Endothelial cell of umbilical vein (primary cell): Measurements from ENCODE around the gene TRIM65. TPM values are rescaled to one million over a fixed set of nuclear protein-coding genes. Genes with fewer than 3 reads are reported as not detected.
"Not testable (repeated sequence)": the region's sequence is repeated elsewhere in the genome, so short reads cannot be mapped to it uniquely, and the experiment has no call there.

ENCODE experiments used
- BruUV-seq: library from RNA; stranded (reverse); fragments of 400-500 nt; replicated peaks from 2 replicates; lab custom pipeline; 2021; lab: Mats Ljungman, UMichigan
- CTCF ChIA-PET: fragments of 300-600, 350-600 bp; sonication (Branson Sonifier 250); formaldehyde crosslinking; loops from one replicate; lab custom pipeline; 2021; ENCODE audit warnings: antibody characterized with exemption, inconsistent platforms; lab: Charles Lee
- POLR2A ChIA-PET: fragments of 300-600, 350-600 bp; sonication (Branson Sonifier 250); formaldehyde crosslinking; loops from one replicate; lab custom pipeline; 2021; ENCODE audit warnings: antibody characterized with exemption, inconsistent platforms; lab: Charles Lee
- DNase-seq: peaks from one replicate; pipeline ENCODE4 v3.0.0-alpha.2; 2011; ENCODE audit warnings: low read depth, low spot score
- FAIRE-seq: peaks from 2 replicates; lab custom pipeline; 2011; peaks lifted over from hg19 to GRCh38; lab: Jason Lieb, UNC
- H2AFZ ChIP-seq: 2 replicates; pipeline ENCODE4 v1.6.0; 2012; ENCODE audit warnings: low read depth, low read length, control low read depth, inconsistent platforms
- H3K27ac ChIP-seq: 2 replicates; pipeline ENCODE4 v1.5.1; 2011; ENCODE audit warnings: low read depth, mild to moderate bottlenecking, control low read depth, low read length, moderate library complexity; ENCODE audit not compliant: insufficient read depth
- H3K27me3 ChIP-seq, 2 experiments: 2 replicates each; pipeline versions ENCODE4 v1.6.0 to v1.6.1; 2011; ENCODE audit warnings: low read length in 2 of 2, mixed read lengths in 1 of 2; ENCODE audit not compliant: control insufficient read depth in 2 of 2, insufficient read depth in 2 of 2
- H3K36me3 ChIP-seq, 2 experiments: 2 replicates in 1 of 2; 3 replicates in 1 of 2; pipeline ENCODE4 v1.5.1; 2011; ENCODE audit warnings: low read length in 2 of 2, mild to moderate bottlenecking in 1 of 2, moderate library complexity in 1 of 2; ENCODE audit not compliant: control insufficient read depth in 2 of 2, insufficient read depth in 2 of 2; ENCODE audit errors: extremely low read depth in 1 of 2
- H3K4me1 ChIP-seq: 3 replicates; pipeline ENCODE4 v1.5.1; 2011; ENCODE audit warnings: mild to moderate bottlenecking, low read length; ENCODE audit not compliant: control insufficient read depth, insufficient read depth; ENCODE audit errors: extremely low read depth
- H3K4me2 ChIP-seq: 2 replicates; pipeline ENCODE4 v1.6.1; 2011; ENCODE audit warnings: low read length, control low read depth, mixed read lengths; ENCODE audit not compliant: insufficient read depth
- H3K4me3 ChIP-seq, 3 experiments: fragments of 200-600 bp in 1 of 3; sonication (generic), shearing (Covaris generic) in 1 of 3; replicated peaks in 1 of 3; 2 replicates each; pipeline ENCODE4 v1.5.1; 2011 to 2016; ENCODE audit warnings: control low read depth in 3 of 3, low read length in 3 of 3, mild to moderate bottlenecking in 2 of 3, inconsistent platforms in 1 of 3, low read depth in 1 of 3, moderate library complexity in 1 of 3; ENCODE audit not compliant: insufficient read depth in 1 of 3
- H3K79me2 ChIP-seq: 2 replicates; pipeline ENCODE4 v1.6.0; 2012; ENCODE audit warnings: low read length, inconsistent platforms; ENCODE audit not compliant: control insufficient read depth, insufficient read depth
- H3K9ac ChIP-seq: replicated peaks from 2 replicates; pipeline ENCODE3; 2011; ENCODE audit warnings: low read length, control low read depth; ENCODE audit not compliant: insufficient read depth; ENCODE audit errors: extremely low read depth
- H3K9me1 ChIP-seq: replicated peaks from 3 replicates; pipeline ENCODE4 v1.6.0; 2011; ENCODE audit warnings: mild to moderate bottlenecking, low read length; ENCODE audit not compliant: control insufficient read depth, insufficient read depth; ENCODE audit errors: extremely low read depth
- H3K9me3 ChIP-seq: replicated peaks from 2 replicates; pipeline ENCODE4 v1.5.1; 2012; ENCODE audit warnings: low read length, inconsistent platforms; ENCODE audit not compliant: control insufficient read depth, insufficient read depth
- H4K20me1 ChIP-seq: replicated peaks from 2 replicates; pipeline ENCODE3; 2011; ENCODE audit warnings: mild to moderate bottlenecking, low read length; ENCODE audit not compliant: control insufficient read depth, insufficient read depth; ENCODE audit errors: extremely low read depth
- EZH2 ChIP-seq: IDR thresholded peaks from 2 replicates; pipeline ENCODE4 v1.6.1; 2012; ENCODE audit warnings: borderline replicate concordance, low read depth, mild to moderate bottlenecking, moderate library complexity, low read length, inconsistent platforms; ENCODE audit not compliant: severe bottlenecking
- FOS ChIP-seq: IDR thresholded peaks from 2 replicates; pipeline ENCODE4 v1.6.1; 2011; ENCODE audit warnings: mild to moderate bottlenecking, low read length, moderate library complexity, borderline replicate concordance; ENCODE audit not compliant: insufficient read depth
- GATA2 ChIP-seq: IDR thresholded peaks from 2 replicates; pipeline ENCODE4 v1.7.0; 2011; ENCODE audit warnings: low read depth, mild to moderate bottlenecking, moderate library complexity, mixed read lengths, low read length; ENCODE audit not compliant: insufficient read length, insufficient read depth
- JUN ChIP-seq: IDR thresholded peaks from 2 replicates; pipeline ENCODE4 v1.6.1; 2011; ENCODE audit warnings: borderline replicate concordance, low read depth; ENCODE audit not compliant: insufficient read length, insufficient read depth
- MYC ChIP-seq: IDR thresholded peaks from one replicate; pipeline ENCODE4 v1.6.1; 2011; ENCODE audit warnings: mild to moderate bottlenecking, low read depth, low read length
- POLR2A ChIP-seq: IDR thresholded peaks from 2 replicates; pipeline ENCODE4 v1.6.1; 2012; ENCODE audit warnings: low read depth, mild to moderate bottlenecking, control low read depth, low read length
- POLR2AphosphoS5 ChIP-seq: IDR thresholded peaks from 2 replicates; pipeline ENCODE4 v1.6.1; 2012; ENCODE audit warnings: low read depth, mild to moderate bottlenecking, control low read depth, low read length, moderate library complexity; ENCODE audit not compliant: insufficient read depth
- dilution Hi-C: fragments of 300-500 bp; cut with MboI; formaldehyde crosslinking; loops from one replicate; pipeline ENCODE4 v1.15.0; 2019; ENCODE audit warnings: low sequenced_read_pairs; ENCODE audit not compliant: extremely low pct_ligation_motif_present
- intact Hi-C: fragments of 100-400 bp; cut with micrococcal nuclease; formaldehyde crosslinking; loops from one replicate; pipeline ENCODE4 v1.10.0; 2022
- polyA plus RNA-seq, 4 experiments: library from polyadenylated mRNA; depleted of rRNA in 3 of 4; stranded (reverse) in 3 of 4; unstranded in 1 of 4; fragments of >200 nt; gene quantifications; 2 replicates each; pipeline versions ENCODE4 v1.2.1 to v1.2.3, GENCODE V29; 2011 to 2012; ENCODE audit warnings: missing spikeins in 1 of 4
- total RNA-seq: library from RNA; stranded (reverse); gene quantifications from 2 replicates; pipeline ENCODE4 v1.2.3, GENCODE V29; 2021
- TF ChIP-seq, protein P1 (sequence below): IDR thresholded peaks from 2 replicates; pipeline ENCODE4 v1.6.1; 2011; ENCODE audit not compliant: insufficient read depth, insufficient read length
- TF ChIP-seq, protein P2 (sequence below), 2 donors: IDR thresholded peaks; 1 replicate in 1 of 2; 2 replicates in 1 of 2; pipeline ENCODE4 v1.5.1; 2011; ENCODE audit warnings: low read length in 2 of 2, mild to moderate bottlenecking in 2 of 2, moderate library complexity in 2 of 2, control low read depth in 1 of 2, inconsistent platforms in 1 of 2, low read depth in 1 of 2; ENCODE audit not compliant: insufficient read depth in 1 of 2; ENCODE audit errors: extremely low read depth in 1 of 2

TRIM65 gene
- total and polyA plus RNA-seq, 2 donors (not counting 3 experiments of a cell fraction or from before 2014, with no cell fraction given): 19.3 to 33.5 TPM

DNA sequence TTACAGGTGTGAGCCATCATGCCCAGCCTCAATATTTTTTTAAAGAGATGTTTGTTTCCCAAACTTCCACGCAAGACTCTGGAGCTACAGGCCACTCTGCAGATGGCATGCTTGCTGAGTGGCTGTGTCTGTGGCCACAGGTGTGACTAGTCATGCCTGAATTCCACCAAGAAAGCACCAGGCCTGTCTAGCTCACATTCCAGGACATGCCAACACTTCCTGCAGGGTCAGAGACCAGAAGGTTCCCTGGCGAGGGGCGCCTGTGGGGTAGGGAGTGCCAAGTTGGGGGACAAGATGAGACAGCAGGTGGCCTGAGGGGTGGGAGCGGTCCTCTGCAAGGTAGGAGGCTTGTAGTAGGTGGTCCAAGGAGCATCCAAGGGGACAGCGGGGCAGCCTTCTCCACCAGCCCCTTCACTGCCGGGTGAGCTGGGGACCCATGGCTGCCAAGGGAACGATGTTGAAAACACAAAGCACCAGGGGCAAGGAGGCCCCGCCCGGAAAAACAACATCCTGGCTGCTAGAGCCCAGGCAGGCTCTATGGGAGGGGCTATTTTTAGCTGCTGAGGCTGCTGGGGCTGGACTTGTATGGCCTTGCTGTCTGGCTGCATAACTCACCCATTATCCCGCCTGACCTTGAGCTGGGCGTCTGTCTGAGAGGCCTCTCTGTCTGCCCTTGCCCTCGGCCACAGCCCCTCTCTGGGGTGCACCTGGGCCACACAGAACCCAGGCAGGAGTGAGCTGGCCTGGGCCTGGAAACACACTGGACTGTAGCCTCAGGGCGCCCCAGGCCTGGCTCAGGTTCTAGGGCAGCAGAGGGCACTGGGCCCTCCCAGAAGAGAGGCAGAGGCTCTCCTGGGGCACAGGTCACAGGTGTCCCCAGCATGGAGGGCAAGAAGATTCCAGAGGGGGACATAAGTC lies 24.1 kb downstream of the TRIM65 start:
- H3K4me2 ChIP-seq: peak overlapping the region; percentile 29
- H2AFZ ChIP-seq: peak overlapping the region; percentile 32
- peak overlapping the region; percentile 95 for H3K27ac ChIP-seq
- peaks cover 6% of the 10 kb centered on the region for H3K79me2 ChIP-seq
- H4K20me1 ChIP-seq: no peaks in the 10 kb centered on the region
- no peaks in the 10 kb centered on the region for H3K9me1 ChIP-seq
- no peaks in the 10 kb centered on the region for H3K27me3 ChIP-seq
- H3K9me3 ChIP-seq: no peaks in the 10 kb centered on the region
- H3K36me3 ChIP-seq: peaks cover 3 to 18% of the 10 kb centered on the region in 2 experiments
- CTCF ChIA-PET: interaction anchor here (0.5 to 10.3 kb wide), 9 partner anchors 15 to 386 kb away, joined by 3 to 241 read pairs (median 6); partner anchors contain the start of genes TRIM65, UNC13D and WBP2
- BruUV-seq: no TSS peak
- FAIRE-seq (peak; percentile 100), DNase-seq (peak; percentile 95)
- H3K4me1 ChIP-seq: peaks cover 43% of the 10 kb centered on the region
- dilution Hi-C loops (no loop called here), intact Hi-C loops (loop anchor here (1.0 kb wide), 3 partner anchors 17 to 88 kb away; partner anchors contain the start of genes UNK and WBP2)
- peak; percentile 63 for TF ChIP-seq POLR2A
- TF ChIP-seq GATA2: no peak
- no peak for TF ChIP-seq FOS
- TF ChIP-seq, protein P1, sequence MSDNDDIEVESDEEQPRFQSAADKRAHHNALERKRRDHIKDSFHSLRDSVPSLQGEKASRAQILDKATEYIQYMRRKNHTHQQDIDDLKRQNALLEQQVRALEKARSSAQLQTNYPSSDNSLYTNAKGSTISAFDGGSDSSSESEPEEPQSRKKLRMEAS: no peak
- no peak for TF ChIP-seq MYC
- TF ChIP-seq, protein P2, sequence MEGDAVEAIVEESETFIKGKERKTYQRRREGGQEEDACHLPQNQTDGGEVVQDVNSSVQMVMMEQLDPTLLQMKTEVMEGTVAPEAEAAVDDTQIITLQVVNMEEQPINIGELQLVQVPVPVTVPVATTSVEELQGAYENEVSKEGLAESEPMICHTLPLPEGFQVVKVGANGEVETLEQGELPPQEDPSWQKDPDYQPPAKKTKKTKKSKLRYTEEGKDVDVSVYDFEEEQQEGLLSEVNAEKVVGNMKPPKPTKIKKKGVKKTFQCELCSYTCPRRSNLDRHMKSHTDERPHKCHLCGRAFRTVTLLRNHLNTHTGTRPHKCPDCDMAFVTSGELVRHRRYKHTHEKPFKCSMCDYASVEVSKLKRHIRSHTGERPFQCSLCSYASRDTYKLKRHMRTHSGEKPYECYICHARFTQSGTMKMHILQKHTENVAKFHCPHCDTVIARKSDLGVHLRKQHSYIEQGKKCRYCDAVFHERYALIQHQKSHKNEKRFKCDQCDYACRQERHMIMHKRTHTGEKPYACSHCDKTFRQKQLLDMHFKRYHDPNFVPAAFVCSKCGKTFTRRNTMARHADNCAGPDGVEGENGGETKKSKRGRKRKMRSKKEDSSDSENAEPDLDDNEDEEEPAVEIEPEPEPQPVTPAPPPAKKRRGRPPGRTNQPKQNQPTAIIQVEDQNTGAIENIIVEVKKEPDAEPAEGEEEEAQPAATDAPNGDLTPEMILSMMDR (IDR thresholded peaks at IDR 0.05; ENCODE audit: extremely low read depth in 1 of 2, insufficient read depth in 1 of 2, low read depth in 1 of 2, low read length in 2 of 2): no peak
- no peak for TF ChIP-seq JUN
- no peak for TF ChIP-seq EZH2
- TF ChIP-seq POLR2AphosphoS5: peak; percentile 50
- peak overlapping the region; percentile 77 for H3K9ac ChIP-seq
- POLR2A ChIA-PET: interaction anchor here (0.7 to 1.9 kb wide), 4 partner anchors 14 to 94 kb away, joined by 3 to 11 read pairs (median 7); partner anchors contain the start of gene WBP2
- no peak overlapping the region for H3K4me3 ChIP-seq

DNA sequence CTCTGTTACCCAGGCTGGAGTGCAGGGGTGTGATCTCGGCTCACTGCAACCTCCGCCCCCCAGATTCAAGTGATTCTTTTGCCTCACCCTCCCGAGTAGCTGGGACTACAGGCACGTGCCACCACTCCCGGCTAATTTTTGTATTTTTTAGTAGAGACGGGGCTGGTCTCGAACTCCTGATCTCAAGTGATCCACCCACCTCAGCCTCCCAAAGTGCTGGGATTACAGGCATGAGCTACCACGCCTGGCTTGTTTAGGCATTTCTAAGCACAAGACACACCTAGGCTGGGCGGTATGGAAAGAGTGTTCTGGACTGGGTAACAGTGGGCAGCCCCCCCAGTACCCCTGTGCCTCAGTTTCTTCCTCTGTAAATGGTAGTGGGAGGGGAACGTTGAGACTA lies 26.5 kb downstream of the TRIM65 start:
- DNase-seq, H3K27ac ChIP-seq, H3K4me3 ChIP-seq, H3K9ac ChIP-seq, H3K9me3 ChIP-seq, H3K27me3 ChIP-seq, dilution Hi-C loops, BruUV-seq, H3K4me2 ChIP-seq, FAIRE-seq, intact Hi-C loops, H3K79me2 ChIP-seq, H3K9me1 ChIP-seq, H4K20me1 ChIP-seq: not testable (repeated sequence)
- CTCF ChIA-PET: interaction anchor here (1.8 to 10.3 kb wide), 2 partner anchors 12 to 26 kb away, joined by 4 to 241 read pairs; partner anchors contain the start of genes TRIM65 and WBP2
- Histone ChIP-seq H3K36me3 (peaks cover 3 to 13% of the 10 kb centered on the region in 2 experiments), H2AFZ (peak overlapping the region; percentile 94), H3K4me1 (peaks cover 25% of the 10 kb centered on the region)
- POLR2A ChIA-PET: interaction anchor here (1.7 kb wide), 1 partner anchor 12 kb away, joined by 5 read pairs; no protein-coding TSS in a partner anchor
